Endothelial cell of umbilical vein (primary cell): ENCODE results near the gene KIAA0930. TPM values are rescaled to one million over a fixed set of nuclear protein-coding genes. Genes with fewer than 3 reads are reported as not detected.

ENCODE experiments used
- BruUV-seq: library from RNA; stranded (reverse); fragments of 400-500 nt; replicated peaks from 2 replicates; lab custom pipeline; 2021; lab: Mats Ljungman, UMichigan
- CTCF ChIA-PET: fragments of 300-600, 350-600 bp; sonication (Branson Sonifier 250); formaldehyde crosslinking; loops from one replicate; lab custom pipeline; 2021; ENCODE audit warnings: antibody characterized with exemption, inconsistent platforms; lab: Charles Lee
- POLR2A ChIA-PET: fragments of 300-600, 350-600 bp; sonication (Branson Sonifier 250); formaldehyde crosslinking; loops from one replicate; lab custom pipeline; 2021; ENCODE audit warnings: antibody characterized with exemption, inconsistent platforms; lab: Charles Lee
- DNase-seq: peaks from one replicate; pipeline ENCODE4 v3.0.0-alpha.2; 2011; ENCODE audit warnings: low read depth, low spot score
- FAIRE-seq: peaks from 2 replicates; lab custom pipeline; 2011; peaks lifted over from hg19 to GRCh38; lab: Jason Lieb, UNC
- H2AFZ ChIP-seq: 2 replicates; pipeline ENCODE4 v1.6.0; 2012; ENCODE audit warnings: low read depth, low read length, control low read depth, inconsistent platforms
- H3K27ac ChIP-seq: 2 replicates; pipeline ENCODE4 v1.5.1; 2011; ENCODE audit warnings: low read depth, mild to moderate bottlenecking, control low read depth, low read length, moderate library complexity; ENCODE audit not compliant: insufficient read depth
- H3K27me3 ChIP-seq, 2 experiments: 2 replicates each; pipeline versions ENCODE4 v1.6.0 to v1.6.1; 2011; ENCODE audit warnings: low read length in 2 of 2, mixed read lengths in 1 of 2; ENCODE audit not compliant: control insufficient read depth in 2 of 2, insufficient read depth in 2 of 2
- H3K36me3 ChIP-seq, 2 experiments: 2 replicates in 1 of 2; 3 replicates in 1 of 2; pipeline ENCODE4 v1.5.1; 2011; ENCODE audit warnings: low read length in 2 of 2, mild to moderate bottlenecking in 1 of 2, moderate library complexity in 1 of 2; ENCODE audit not compliant: control insufficient read depth in 2 of 2, insufficient read depth in 2 of 2; ENCODE audit errors: extremely low read depth in 1 of 2
- H3K4me1 ChIP-seq: 3 replicates; pipeline ENCODE4 v1.5.1; 2011; ENCODE audit warnings: mild to moderate bottlenecking, low read length; ENCODE audit not compliant: control insufficient read depth, insufficient read depth; ENCODE audit errors: extremely low read depth
- H3K4me2 ChIP-seq: 2 replicates; pipeline ENCODE4 v1.6.1; 2011; ENCODE audit warnings: low read length, control low read depth, mixed read lengths; ENCODE audit not compliant: insufficient read depth
- H3K4me3 ChIP-seq, 3 experiments: fragments of 200-600 bp in 1 of 3; sonication (generic), shearing (Covaris generic) in 1 of 3; replicated peaks in 1 of 3; 2 replicates each; pipeline ENCODE4 v1.5.1; 2011 to 2016; ENCODE audit warnings: control low read depth in 3 of 3, low read length in 3 of 3, mild to moderate bottlenecking in 2 of 3, inconsistent platforms in 1 of 3, low read depth in 1 of 3, moderate library complexity in 1 of 3; ENCODE audit not compliant: insufficient read depth in 1 of 3
- H3K79me2 ChIP-seq: 2 replicates; pipeline ENCODE4 v1.6.0; 2012; ENCODE audit warnings: low read length, inconsistent platforms; ENCODE audit not compliant: control insufficient read depth, insufficient read depth
- H3K9ac ChIP-seq: replicated peaks from 2 replicates; pipeline ENCODE3; 2011; ENCODE audit warnings: low read length, control low read depth; ENCODE audit not compliant: insufficient read depth; ENCODE audit errors: extremely low read depth
- H3K9me1 ChIP-seq: replicated peaks from 3 replicates; pipeline ENCODE4 v1.6.0; 2011; ENCODE audit warnings: mild to moderate bottlenecking, low read length; ENCODE audit not compliant: control insufficient read depth, insufficient read depth; ENCODE audit errors: extremely low read depth
- H3K9me3 ChIP-seq: replicated peaks from 2 replicates; pipeline ENCODE4 v1.5.1; 2012; ENCODE audit warnings: low read length, inconsistent platforms; ENCODE audit not compliant: control insufficient read depth, insufficient read depth
- H4K20me1 ChIP-seq: replicated peaks from 2 replicates; pipeline ENCODE3; 2011; ENCODE audit warnings: mild to moderate bottlenecking, low read length; ENCODE audit not compliant: control insufficient read depth, insufficient read depth; ENCODE audit errors: extremely low read depth
- EZH2 ChIP-seq: IDR thresholded peaks from 2 replicates; pipeline ENCODE4 v1.6.1; 2012; ENCODE audit warnings: borderline replicate concordance, low read depth, mild to moderate bottlenecking, moderate library complexity, low read length, inconsistent platforms; ENCODE audit not compliant: severe bottlenecking
- FOS ChIP-seq: IDR thresholded peaks from 2 replicates; pipeline ENCODE4 v1.6.1; 2011; ENCODE audit warnings: mild to moderate bottlenecking, low read length, moderate library complexity, borderline replicate concordance; ENCODE audit not compliant: insufficient read depth
- GATA2 ChIP-seq: IDR thresholded peaks from 2 replicates; pipeline ENCODE4 v1.7.0; 2011; ENCODE audit warnings: low read depth, mild to moderate bottlenecking, moderate library complexity, mixed read lengths, low read length; ENCODE audit not compliant: insufficient read length, insufficient read depth
- JUN ChIP-seq: IDR thresholded peaks from 2 replicates; pipeline ENCODE4 v1.6.1; 2011; ENCODE audit warnings: borderline replicate concordance, low read depth; ENCODE audit not compliant: insufficient read length, insufficient read depth
- MYC ChIP-seq: IDR thresholded peaks from one replicate; pipeline ENCODE4 v1.6.1; 2011; ENCODE audit warnings: mild to moderate bottlenecking, low read depth, low read length
- POLR2A ChIP-seq: IDR thresholded peaks from 2 replicates; pipeline ENCODE4 v1.6.1; 2012; ENCODE audit warnings: low read depth, mild to moderate bottlenecking, control low read depth, low read length
- POLR2AphosphoS5 ChIP-seq: IDR thresholded peaks from 2 replicates; pipeline ENCODE4 v1.6.1; 2012; ENCODE audit warnings: low read depth, mild to moderate bottlenecking, control low read depth, low read length, moderate library complexity; ENCODE audit not compliant: insufficient read depth
- dilution Hi-C: fragments of 300-500 bp; cut with MboI; formaldehyde crosslinking; loops from one replicate; pipeline ENCODE4 v1.15.0; 2019; ENCODE audit warnings: low sequenced_read_pairs; ENCODE audit not compliant: extremely low pct_ligation_motif_present
- intact Hi-C: fragments of 100-400 bp; cut with micrococcal nuclease; formaldehyde crosslinking; loops from one replicate; pipeline ENCODE4 v1.10.0; 2022
- polyA plus RNA-seq, 4 experiments: library from polyadenylated mRNA; depleted of rRNA in 3 of 4; stranded (reverse) in 3 of 4; unstranded in 1 of 4; fragments of >200 nt; gene quantifications; 2 replicates each; pipeline versions ENCODE4 v1.2.1 to v1.2.3, GENCODE V29; 2011 to 2012; ENCODE audit warnings: missing spikeins in 1 of 4
- total RNA-seq: library from RNA; stranded (reverse); gene quantifications from 2 replicates; pipeline ENCODE4 v1.2.3, GENCODE V29; 2021
- TF ChIP-seq, protein P1 (sequence below), 2 donors: IDR thresholded peaks; 1 replicate in 1 of 2; 2 replicates in 1 of 2; pipeline ENCODE4 v1.5.1; 2011; ENCODE audit warnings: low read length in 2 of 2, mild to moderate bottlenecking in 2 of 2, moderate library complexity in 2 of 2, control low read depth in 1 of 2, inconsistent platforms in 1 of 2, low read depth in 1 of 2; ENCODE audit not compliant: insufficient read depth in 1 of 2; ENCODE audit errors: extremely low read depth in 1 of 2

KIAA0930 gene
- total and polyA plus RNA-seq, 2 donors (not counting 3 experiments of a cell fraction or from before 2014, with no cell fraction given), result 37.9 to 53.6 TPM

DNA sequence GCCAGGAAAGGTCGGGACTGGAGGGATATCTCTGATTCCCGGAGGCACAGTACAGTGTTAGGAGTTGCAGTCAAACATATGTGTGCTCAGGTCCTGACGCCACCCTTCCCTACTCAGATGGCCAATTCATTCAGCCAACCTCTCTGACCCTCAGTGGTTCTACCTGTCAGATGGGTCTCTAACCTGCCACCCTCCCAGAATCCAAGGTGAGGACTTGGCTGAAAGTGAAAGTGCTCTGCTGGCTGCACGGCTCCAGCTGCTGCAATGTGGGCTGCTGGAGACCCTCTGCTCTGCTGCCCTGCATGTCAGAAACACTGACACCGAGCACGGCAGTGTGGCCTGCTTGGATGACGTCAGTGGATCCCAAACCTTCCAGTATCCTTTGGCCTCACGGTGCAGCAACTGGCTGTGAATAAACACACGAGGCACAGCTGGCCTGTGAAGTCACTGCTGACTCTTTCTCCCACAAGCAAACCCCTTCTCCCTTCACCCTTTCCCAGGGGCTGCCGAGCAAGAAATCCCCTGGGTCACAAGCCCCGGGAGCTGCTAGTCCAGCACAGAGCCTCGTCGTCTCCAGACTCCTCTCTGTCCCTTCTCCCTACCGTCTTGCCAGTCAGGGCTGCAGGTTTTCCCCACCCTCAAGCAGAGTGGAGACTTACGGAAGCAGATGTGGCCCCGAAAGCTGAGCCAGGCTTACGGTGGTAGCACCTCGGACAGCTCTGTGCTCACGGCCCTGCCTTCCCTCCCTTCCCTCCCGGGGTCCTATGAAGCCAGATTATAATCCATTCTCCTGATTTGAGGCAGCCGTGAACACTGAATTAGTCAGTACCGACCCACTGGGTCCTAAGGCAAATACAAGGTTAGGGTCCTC is 24.3 kb downstream of the KIAA0930 start:
- H3K4me1 ChIP-seq, result peaks cover 16% of the 10 kb centered on the region
- intact Hi-C loops, result no loop called here
- no peaks in the 10 kb centered on the region for H3K79me2 ChIP-seq
- H3K9me3 ChIP-seq, result no peaks in the 10 kb centered on the region
- FAIRE-seq, result no peak
- H3K27me3 ChIP-seq, result no peaks in the 10 kb centered on the region
- ChIA-PET POLR2A (no interaction called here), CTCF (no interaction called here)
- no peak overlapping the region for H3K4me3 ChIP-seq
- dilution Hi-C loops, result no loop called here
- H3K36me3 ChIP-seq, result no peaks in the 10 kb centered on the region
- H4K20me1 ChIP-seq, result no peaks in the 10 kb centered on the region
- H3K9ac ChIP-seq, result no peak overlapping the region
- H3K4me2 ChIP-seq, result no peak overlapping the region
- no peak for TF ChIP-seq MYC
- no peak for TF ChIP-seq EZH2
- no peak for TF ChIP-seq GATA2
- no peak for TF ChIP-seq POLR2A
- no peak for TF ChIP-seq FOS
- TF ChIP-seq JUN, result no peak
- TF ChIP-seq, protein P1, sequence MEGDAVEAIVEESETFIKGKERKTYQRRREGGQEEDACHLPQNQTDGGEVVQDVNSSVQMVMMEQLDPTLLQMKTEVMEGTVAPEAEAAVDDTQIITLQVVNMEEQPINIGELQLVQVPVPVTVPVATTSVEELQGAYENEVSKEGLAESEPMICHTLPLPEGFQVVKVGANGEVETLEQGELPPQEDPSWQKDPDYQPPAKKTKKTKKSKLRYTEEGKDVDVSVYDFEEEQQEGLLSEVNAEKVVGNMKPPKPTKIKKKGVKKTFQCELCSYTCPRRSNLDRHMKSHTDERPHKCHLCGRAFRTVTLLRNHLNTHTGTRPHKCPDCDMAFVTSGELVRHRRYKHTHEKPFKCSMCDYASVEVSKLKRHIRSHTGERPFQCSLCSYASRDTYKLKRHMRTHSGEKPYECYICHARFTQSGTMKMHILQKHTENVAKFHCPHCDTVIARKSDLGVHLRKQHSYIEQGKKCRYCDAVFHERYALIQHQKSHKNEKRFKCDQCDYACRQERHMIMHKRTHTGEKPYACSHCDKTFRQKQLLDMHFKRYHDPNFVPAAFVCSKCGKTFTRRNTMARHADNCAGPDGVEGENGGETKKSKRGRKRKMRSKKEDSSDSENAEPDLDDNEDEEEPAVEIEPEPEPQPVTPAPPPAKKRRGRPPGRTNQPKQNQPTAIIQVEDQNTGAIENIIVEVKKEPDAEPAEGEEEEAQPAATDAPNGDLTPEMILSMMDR (IDR thresholded peaks at IDR 0.05; ENCODE audit: extremely low read depth in 1 of 2, insufficient read depth in 1 of 2, low read depth in 1 of 2, low read length in 2 of 2), result no peak
- no peak for TF ChIP-seq POLR2AphosphoS5
- H2AFZ ChIP-seq, result no peak overlapping the region
- DNase-seq, result no peak
- BruUV-seq, result no TSS peak
- H3K27ac ChIP-seq, result no peak overlapping the region
- H3K9me1 ChIP-seq, result no peaks in the 10 kb centered on the region
